H1 (cell line): ENCODE measurements around the gene PNCK. TPM values are rescaled to one million over a fixed set of nuclear protein-coding genes. Genes with fewer than 3 reads are reported as not detected.
A peak's percentile ranks its signal among the peaks of the same experiment; 100 is the strongest.
"Not testable (repeated sequence)": the region's sequence is repeated elsewhere in the genome, so short reads cannot be mapped to it uniquely, and the experiment has no call there.

Source experiments
- CTCF ChIA-PET: fragments of 300-600 bp; sonication (Branson Sonifier 250); formaldehyde crosslinking; loops from one replicate; lab custom pipeline; 2021; ENCODE audit not compliant: partially characterized antibody; lab: Charles Lee
- POLR2A ChIA-PET: fragments of 300-600 bp; sonication (Branson Sonifier 250); formaldehyde crosslinking; loops from one replicate; lab custom pipeline; 2021; ENCODE audit warnings: inconsistent platforms; ENCODE audit not compliant: partially characterized antibody; lab: Charles Lee
- DNase-seq, 2 experiments: peaks; one replicate each; pipeline versions ENCODE4 v3.0.0 to v3.0.0-alpha.2; 2010 to 2022; ENCODE audit warnings: low spot score in 2 of 2, low read depth in 1 of 2, mixed read lengths in 1 of 2
- FAIRE-seq: peaks from 2 replicates; lab custom pipeline; 2011; peaks lifted over from hg19 to GRCh38; lab: Jason Lieb, UNC
- H2AFZ ChIP-seq: 2 replicates; pipeline ENCODE4 v1.8.1; 2012; ENCODE audit warnings: low read length, inconsistent platforms
- H2AK5ac ChIP-seq: 2 replicates; pipeline ENCODE4 v1.6.1; 2013; ENCODE audit warnings: low read depth, low read length
- H2BK120ac ChIP-seq: replicated peaks from 2 replicates; pipeline ENCODE3; 2013; ENCODE audit warnings: low read depth, low read length, inconsistent platforms
- H2BK12ac ChIP-seq: 2 replicates; pipeline ENCODE4 v1.6.1; 2013; ENCODE audit warnings: low read depth, low read length
- H2BK15ac ChIP-seq: 2 replicates; pipeline ENCODE4 v1.6.1; 2013; ENCODE audit warnings: low read length
- H2BK20ac ChIP-seq: 2 replicates; pipeline ENCODE4 v1.6.1; 2013; ENCODE audit warnings: low read length
- H2BK5ac ChIP-seq: 2 replicates; pipeline ENCODE4 v1.6.1; 2013; ENCODE audit warnings: low read depth, low read length
- H3K14ac ChIP-seq: 2 replicates; pipeline ENCODE4 v1.6.1; 2013; ENCODE audit warnings: inconsistent platforms; ENCODE audit not compliant: insufficient read length
- H3K18ac ChIP-seq: 2 replicates; pipeline ENCODE4 v1.6.1; 2013; ENCODE audit warnings: low read length; ENCODE audit errors: extremely low read depth
- H3K23ac ChIP-seq: 2 replicates; pipeline ENCODE4 v1.6.1; 2013; ENCODE audit warnings: inconsistent platforms; ENCODE audit not compliant: insufficient read length
- H3K23me2 ChIP-seq: 2 replicates; pipeline ENCODE4 v1.6.1; 2013; ENCODE audit warnings: low read depth, low read length
- H3K27ac ChIP-seq: 2 replicates; pipeline ENCODE4 v1.6.1; 2011; ENCODE audit warnings: low read depth, low read length, inconsistent platforms
- H3K27me3 ChIP-seq, 4 experiments: replicated peaks in 1 of 4; 1 replicate in 1 of 4; 2 replicates in 3 of 4; pipeline versions ENCODE4 v1.6.1 to v1.8.1; 2011 to 2013; ENCODE audit warnings: low read length in 3 of 4, mild to moderate bottlenecking in 3 of 4, inconsistent platforms in 2 of 4, mixed read lengths in 2 of 4, moderate library complexity in 1 of 4; ENCODE audit not compliant: control insufficient read depth in 3 of 4, insufficient read depth in 3 of 4; ENCODE audit errors: extremely low read depth in 1 of 4
- H3K36me3 ChIP-seq, 4 experiments: 2 replicates each; pipeline versions ENCODE4 v1.6.1 to v1.8.1; 2011 to 2013; ENCODE audit warnings: mild to moderate bottlenecking in 4 of 4, low read length in 3 of 4, moderate library complexity in 2 of 4, control low read depth in 1 of 4, inconsistent platforms in 1 of 4; ENCODE audit not compliant: insufficient read depth in 4 of 4, control insufficient read depth in 2 of 4
- H3K4ac ChIP-seq: replicated peaks from 2 replicates; pipeline ENCODE3; 2013; ENCODE audit warnings: low read length, low read depth, mixed read lengths, inconsistent platforms; ENCODE audit not compliant: insufficient read length
- H3K4me1 ChIP-seq, 4 experiments: replicated peaks in 1 of 4; 1 replicate in 1 of 4; 2 replicates in 3 of 4; pipeline versions ENCODE4 v1.6.1 to v1.8.1; 2011 to 2013; ENCODE audit warnings: low read length in 3 of 4, inconsistent platforms in 2 of 4, mixed read lengths in 1 of 4; ENCODE audit not compliant: insufficient read depth in 4 of 4, control insufficient read depth in 3 of 4
- H3K4me2 ChIP-seq, 2 experiments: 2 replicates each; pipeline versions ENCODE4 v1.6.1 to v1.8.1; 2011 to 2013; ENCODE audit warnings: low read depth in 2 of 2, low read length in 2 of 2, control low read depth in 1 of 2, inconsistent platforms in 1 of 2, mild to moderate bottlenecking in 1 of 2; ENCODE audit not compliant: insufficient read depth in 1 of 2
- H3K4me3 ChIP-seq, 4 experiments: fragments of 200-600, 300-600 bp in 1 of 4; sonication (generic), shearing (Covaris generic), sonication (Bioruptor Twin) in 1 of 4; 2 replicates each; pipeline versions ENCODE4 v1.5.1 to v1.8.1; 2011 to 2016; ENCODE audit warnings: low read length in 4 of 4, low read depth in 3 of 4, control low read depth in 2 of 4, inconsistent platforms in 2 of 4, mild to moderate bottlenecking in 2 of 4, mixed read lengths in 1 of 4, moderate library complexity in 1 of 4; ENCODE audit not compliant: insufficient read depth in 2 of 4; ENCODE audit errors: extremely low read depth in 1 of 4
- H3K56ac ChIP-seq: replicated peaks from 2 replicates; pipeline ENCODE3; 2013; ENCODE audit warnings: low read depth, mild to moderate bottlenecking, mixed read lengths, low read length, inconsistent platforms; ENCODE audit not compliant: insufficient read length
- H3K79me1 ChIP-seq: 2 replicates; pipeline ENCODE4 v1.6.1; 2013; ENCODE audit warnings: low read depth, low read length, control low read depth
- H3K79me2 ChIP-seq, 2 experiments: 2 replicates each; pipeline versions ENCODE4 v1.6.1 to v1.8.1; 2012 to 2013; ENCODE audit warnings: low read length in 2 of 2, mild to moderate bottlenecking in 2 of 2, inconsistent platforms in 1 of 2; ENCODE audit not compliant: insufficient read depth in 2 of 2, control insufficient read depth in 1 of 2
- H3K9ac ChIP-seq, 4 experiments: replicated peaks in 1 of 4; 1 replicate in 1 of 4; 2 replicates in 3 of 4; pipeline versions ENCODE4 v1.6.1 to v1.8.1; 2011 to 2013; ENCODE audit warnings: low read depth in 3 of 4, low read length in 3 of 4, control low read depth in 2 of 4, mild to moderate bottlenecking in 2 of 4, moderate library complexity in 2 of 4, inconsistent platforms in 1 of 4; ENCODE audit errors: extremely low read depth in 1 of 4
- H3K9me3 ChIP-seq, 2 experiments: 2 replicates each; pipeline versions ENCODE4 v1.6.1 to v1.8.1; 2012 to 2013; ENCODE audit warnings: mild to moderate bottlenecking in 2 of 2, moderate library complexity in 2 of 2, control low read depth in 1 of 2, inconsistent platforms in 1 of 2, low read depth in 1 of 2, low read length in 1 of 2, mixed read lengths in 1 of 2; ENCODE audit not compliant: insufficient read depth in 2 of 2
- H4K20me1 ChIP-seq, 2 experiments: replicated peaks in 1 of 2; 2 replicates each; pipeline versions ENCODE3 to v1.8.1; 2011 to 2013; ENCODE audit warnings: inconsistent platforms in 2 of 2, low read length in 2 of 2, mild to moderate bottlenecking in 1 of 2; ENCODE audit not compliant: insufficient read depth in 2 of 2, control insufficient read depth in 1 of 2
- H4K5ac ChIP-seq: 2 replicates; pipeline ENCODE4 v1.6.1; 2013; ENCODE audit warnings: low read length, low read depth, mixed read lengths, inconsistent platforms; ENCODE audit not compliant: insufficient read length
- H4K8ac ChIP-seq: 2 replicates; pipeline ENCODE4 v1.8.0; 2013; ENCODE audit warnings: mild to moderate bottlenecking, moderate library complexity, low read length, inconsistent platforms; ENCODE audit not compliant: insufficient read depth; ENCODE audit errors: extremely low read depth
- H4K91ac ChIP-seq: replicated peaks from 2 replicates; pipeline ENCODE3; 2013; ENCODE audit warnings: low read length, mixed read lengths, inconsistent platforms; ENCODE audit not compliant: insufficient read length
- CTCF ChIP-seq, 3 experiments: IDR thresholded peaks; 1 replicate in 2 of 3; 2 replicates in 1 of 3; pipeline versions ENCODE4 v1.5.1 to v1.6.1; 2011; ENCODE audit warnings: low read length in 3 of 3, mild to moderate bottlenecking in 3 of 3, inconsistent platforms in 2 of 3, low read depth in 1 of 3, moderate library complexity in 1 of 3; ENCODE audit not compliant: insufficient read depth in 1 of 3; ENCODE audit errors: control extremely low read depth in 1 of 3
- WGBS, 2 experiments: shearing (Covaris generic) in 1 of 2; methylation state at CpG; one replicate each; pipeline versions ENCODE4 v1.1.6 to v1.1.7; 2013 to 2015; ENCODE audit warnings: low lambda C conversion rate in 2 of 2, mixed read lengths in 2 of 2, inconsistent platforms in 1 of 2, low coverage in 1 of 2, missing lambda C conversion rate in 1 of 2; ENCODE audit not compliant: insufficient replicate concordance in 2 of 2, insufficient coverage in 1 of 2, insufficient read length in 1 of 2; ENCODE audit errors: extremely low coverage in 1 of 2, missing lambda C conversion rate in 1 of 2; 5-methylcytosine and 5-hydroxymethylcytosine counted together
- polyA plus RNA-seq, 7 experiments: library from polyadenylated mRNA; depleted of rRNA in 3 of 7; stranded (reverse) in 5 of 7; unstranded in 2 of 7; fragments of >200 nt in 5 of 7; fragments of 200-250 nt in 2 of 7; gene quantifications; 1 replicate in 5 of 7; 2 replicates in 1 of 7; 4 replicates in 1 of 7; pipeline versions ENCODE4 v1.2.1 to v1.2.3, GENCODE V29; 2011 to 2013; ENCODE audit warnings: missing spikeins in 2 of 7, mixed read lengths in 2 of 7
- total RNA-seq: library from RNA; stranded (reverse); fragmentation: NEBNext Ultra II Directional; extraction: Animal tissue kit (Norgen Biotek cat#: 25700); gene quantifications from 2 replicates; pipeline ENCODE4 v1.2.1, GENCODE V29; 2021

Gene PNCK
- total and polyA plus RNA-seq, 2 of the 8 experiments (the other 6 are each of a cell fraction or from before 2014, with no cell fraction given) = 6.2 to 6.3 TPM

GRCh38 chrX:153705403-153706060 is 31.9 kb upstream of the PNCK start:
- H2BK120ac ChIP-seq, H3K27me3 ChIP-seq, H3K79me2 ChIP-seq, H4K91ac ChIP-seq, H3K4me3 ChIP-seq, H2BK12ac ChIP-seq, H2BK5ac ChIP-seq, H2AK5ac ChIP-seq, H3K56ac ChIP-seq, H3K79me1 ChIP-seq, H4K8ac ChIP-seq, H4K5ac ChIP-seq, H3K23ac ChIP-seq, H3K4me1 ChIP-seq, H3K9me3 ChIP-seq, H2BK20ac ChIP-seq, DNase-seq, H2BK15ac ChIP-seq, H3K14ac ChIP-seq: not testable (repeated sequence)
- POLR2A ChIA-PET = interaction anchor here (0.6 to 1.7 kb wide), 5 partner anchors 10 to 40 kb away, joined by 3 to 6 read pairs (median 5); partner anchors contain the start of gene SLC6A8
- CTCF ChIA-PET = interaction anchor here (0.7 to 1.1 kb wide), 6 partner anchors 10 to 37 kb away, joined by 3 read pairs; partner anchors contain the start of gene PNCK
- peak in 1 of 3 experiments; percentile 28; a peak in 2 of 4 replicates for TF ChIP-seq CTCF (IDR thresholded peaks at IDR 0.05; ENCODE audit: control extremely low read depth in 1 of 3, insufficient read depth in 1 of 3, low read depth in 1 of 3, low read length in 3 of 3)
- TF ChIP-seq, all 59 proteins: peak for 1; not testable (repeated sequence) for 58
- H3K23me2 ChIP-seq, H3K18ac ChIP-seq, H4K20me1 ChIP-seq, H2AFZ ChIP-seq, H3K9ac ChIP-seq, H3K4ac ChIP-seq, H3K27ac ChIP-seq, FAIRE-seq, H3K4me2 ChIP-seq: not testable (repeated sequence)
- WGBS, 2 experiments = 87% methylated on average over 8 of the region's 18 CpGs; no CpG with 5 or more reads in 1 of the 2 experiments
- H3K36me3 ChIP-seq = peaks cover 0 to 24% (median 6%) of the 10 kb centered on the region in 4 experiments; a peak in 6 of 8 replicates
